Skeletal muscle cell (primary cell): ENCODE data around the gene DNM2.
"Not testable (repeated sequence)": the region's sequence is repeated elsewhere in the genome, so short reads cannot be mapped to it uniquely, and the experiment has no call there.

Experiments
- DNase-seq: peaks from one replicate; pipeline ENCODE4 v3.0.0-alpha.2; 2010; ENCODE audit warnings: low read depth
- H3K4me3 ChIP-seq: 2 replicates; pipeline ENCODE4 v1.5.1; 2011; ENCODE audit warnings: low read depth, mild to moderate bottlenecking, control low read depth, low read length, moderate library complexity

Gene DNM2

DNA sequence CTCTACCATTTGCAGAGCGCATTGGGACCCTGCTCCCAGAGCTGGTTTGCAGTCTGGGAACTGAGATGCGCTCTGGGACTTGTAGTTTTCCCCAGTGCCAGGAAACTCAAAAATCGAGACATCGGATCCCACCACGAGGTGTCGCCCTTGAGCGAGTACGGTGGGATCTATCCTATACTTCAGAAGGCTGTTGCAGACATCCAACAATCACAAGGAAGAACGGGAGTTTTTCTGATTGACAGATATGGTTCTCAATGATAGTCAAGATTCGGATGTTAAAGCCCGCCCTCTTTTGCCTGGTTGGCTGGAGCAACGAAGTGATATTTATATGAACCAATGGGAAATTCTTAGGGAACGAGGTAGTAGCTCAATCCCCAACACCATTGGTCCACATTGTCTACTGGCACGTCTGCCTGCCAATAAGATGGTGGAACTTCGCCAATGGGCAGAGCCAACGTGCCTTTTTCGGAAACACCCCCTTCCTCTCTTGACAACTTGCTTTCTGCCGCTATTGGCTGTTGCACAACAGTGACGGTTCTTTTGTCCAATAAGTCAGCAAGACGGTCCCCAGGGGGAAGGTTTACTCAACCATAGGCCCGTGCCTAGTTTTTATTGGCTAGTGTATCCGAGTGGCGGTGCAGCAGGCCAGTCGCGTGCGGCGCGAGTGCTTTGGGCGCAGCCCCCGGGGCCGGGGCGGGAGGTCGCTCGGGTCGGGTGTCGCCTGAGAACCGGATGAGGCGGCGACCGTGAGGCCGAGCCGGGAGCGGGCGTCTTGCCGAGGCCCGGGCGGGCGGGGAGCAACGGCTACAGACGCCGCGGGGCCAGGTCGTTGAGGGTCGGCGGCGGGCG lies at the start of gene DNM2:
DNM2 (plus strand) TSS at position 724 of the 849 bp plus-strand sequence. CDS start 164 bp downstream, outside the sequence.
- DNase-seq: peak; percentile 100
- peak within 1 kb of the TSS; percentile 85 for H3K4me3 ChIP-seq

DNA sequence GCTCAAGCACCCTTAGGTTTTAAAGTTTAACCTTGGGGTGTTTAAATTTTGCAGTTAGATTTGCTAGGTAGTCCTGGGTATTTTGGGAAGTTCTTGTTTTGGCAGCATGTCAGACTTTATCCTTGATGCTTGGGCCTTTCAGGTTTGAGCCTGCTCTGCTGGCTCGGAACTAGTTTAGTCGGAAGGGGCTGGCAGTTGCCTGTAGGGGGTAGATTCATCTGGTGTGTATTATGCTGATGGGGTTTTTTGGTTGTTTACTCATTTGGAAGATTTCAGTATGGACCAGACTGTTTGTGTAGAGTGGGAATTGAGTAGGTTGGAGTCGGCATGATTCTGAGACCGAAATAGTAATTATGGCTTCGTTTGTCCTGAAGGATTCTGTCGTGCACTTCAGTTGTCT lies 48.6 kb upstream of the DNM2 start:
- DNase-seq: no peak
- no peak overlapping the region for H3K4me3 ChIP-seq

DNA sequence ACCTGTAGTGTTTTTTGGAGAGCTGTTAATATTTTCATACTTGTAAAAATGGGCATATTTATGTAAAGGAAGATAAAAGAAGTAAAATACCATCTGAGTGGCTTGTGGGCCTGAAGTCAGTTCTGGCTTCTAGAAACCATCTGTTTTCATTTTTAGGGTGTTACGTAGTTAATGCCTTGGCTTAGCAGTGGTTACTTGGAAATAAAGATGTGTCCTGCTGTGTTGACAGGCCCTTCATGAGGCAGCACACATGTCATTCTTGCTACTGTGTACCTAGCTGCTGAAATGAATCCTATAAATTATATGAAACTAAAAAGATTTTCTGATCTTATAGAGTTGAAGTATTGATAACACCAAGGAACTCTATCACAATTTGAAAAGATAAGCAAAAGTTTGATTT lies 47.7 kb upstream of the DNM2 start:
- no peak for DNase-seq
- H3K4me3 ChIP-seq: no peak overlapping the region

DNA sequence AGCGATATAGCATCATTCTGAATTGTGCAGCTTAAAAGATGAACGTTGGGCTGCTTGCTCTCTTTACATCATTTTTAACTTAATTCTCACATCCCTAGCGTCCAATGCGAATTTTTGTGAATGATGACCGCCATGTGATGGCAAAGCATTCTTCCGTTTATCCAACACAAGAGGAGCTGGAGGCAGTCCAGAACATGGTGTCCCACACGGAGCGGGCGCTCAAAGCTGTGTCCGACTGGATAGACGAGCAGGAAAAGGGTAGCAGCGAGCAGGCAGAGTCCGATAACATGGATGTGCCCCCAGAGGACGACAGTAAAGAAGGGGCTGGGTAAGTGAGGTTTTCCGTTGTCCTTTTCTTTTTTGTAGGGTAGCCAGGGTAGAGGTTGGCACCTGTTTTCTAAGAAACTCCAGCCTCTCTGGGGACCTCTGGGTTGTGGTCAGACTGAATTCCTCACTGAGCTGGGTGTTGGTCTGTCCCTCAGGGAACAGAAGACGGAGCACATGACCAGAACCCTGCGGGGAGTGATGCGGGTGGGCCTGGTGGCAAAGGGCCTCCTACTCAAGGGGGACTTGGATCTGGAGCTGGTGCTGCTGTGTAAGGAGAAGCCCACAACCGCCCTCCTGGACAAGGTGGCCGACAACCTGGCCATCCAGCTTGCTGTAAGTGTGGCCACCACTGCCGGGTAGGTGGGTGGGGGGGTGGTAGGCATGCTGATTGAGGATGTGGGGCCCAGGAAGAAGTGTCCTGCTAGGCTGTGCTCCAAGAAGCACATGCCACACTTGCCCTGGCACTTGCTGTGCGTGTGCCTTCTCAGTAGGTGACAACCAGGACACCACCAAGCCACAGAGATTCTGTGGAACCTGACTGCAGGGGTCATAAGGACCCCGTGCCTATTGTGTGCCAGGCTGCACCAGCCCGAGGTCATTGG lies 46.7 kb upstream of the DNM2 start:
- DNase-seq: no peak
- no peak overlapping the region for H3K4me3 ChIP-seq

DNA sequence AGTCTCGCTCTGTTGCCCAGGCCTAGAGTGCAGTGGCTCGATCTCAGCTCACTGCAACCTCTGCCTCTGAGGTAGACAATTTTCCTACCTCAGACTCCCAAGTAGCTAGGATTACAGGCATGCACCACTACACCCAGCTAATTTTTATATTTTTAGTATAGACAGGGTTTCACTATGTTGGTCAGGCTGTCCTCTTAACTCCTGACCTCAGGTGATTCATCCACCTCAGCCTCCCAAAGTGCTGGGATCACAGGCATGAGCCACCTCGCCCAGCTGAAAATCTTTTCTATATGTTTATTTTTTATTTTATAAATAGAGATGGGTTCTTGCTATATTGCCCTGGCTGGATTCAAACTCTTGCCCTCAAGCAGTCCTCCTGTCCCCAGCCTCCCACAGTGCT lies 46.0 kb upstream of the DNM2 start:
- H3K4me3 ChIP-seq, DNase-seq: not testable (repeated sequence)

DNA sequence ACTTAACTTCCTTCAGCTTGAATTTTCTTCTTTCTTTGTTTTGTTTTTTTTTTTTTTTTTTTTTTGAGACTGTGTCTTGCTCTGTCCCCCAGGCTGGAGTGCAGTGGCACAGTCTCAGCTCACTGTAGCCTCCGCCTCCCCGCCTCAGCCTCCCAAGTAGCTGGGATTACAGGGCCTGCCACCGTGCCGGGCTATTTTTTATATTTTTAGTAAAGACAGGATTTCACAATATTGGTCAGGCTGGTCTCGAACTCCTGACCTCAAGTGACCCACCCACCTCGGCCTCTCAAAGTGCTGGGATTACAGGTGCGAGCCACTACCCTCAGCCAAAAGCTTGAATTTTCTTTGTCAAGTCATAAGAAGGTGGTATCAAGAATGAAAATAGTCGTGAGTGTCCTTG lies 42.7 kb upstream of the DNM2 start:
- not testable (repeated sequence) for DNase-seq, H3K4me3 ChIP-seq

DNA sequence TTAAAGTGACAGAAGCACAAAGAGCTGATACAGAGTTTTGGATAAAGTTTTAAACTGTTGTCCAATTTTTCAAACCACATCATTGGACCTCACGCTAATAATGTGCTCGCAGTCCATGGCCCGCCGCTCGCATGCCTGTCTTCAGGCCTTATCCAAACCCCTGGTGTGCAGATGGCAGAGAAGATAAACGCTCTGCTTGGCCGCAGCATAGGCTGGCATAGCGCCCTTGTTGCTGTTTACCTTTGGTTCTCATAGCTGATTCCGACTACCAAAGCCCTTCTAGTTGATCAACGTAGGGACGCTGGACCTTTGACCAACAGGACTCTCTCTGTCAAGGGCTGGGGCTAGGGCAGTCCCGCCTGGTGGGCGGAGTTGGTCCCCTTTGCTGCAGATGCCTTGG lies 40.1 kb upstream of the DNM2 start:
- DNase-seq: no peak

DNA sequence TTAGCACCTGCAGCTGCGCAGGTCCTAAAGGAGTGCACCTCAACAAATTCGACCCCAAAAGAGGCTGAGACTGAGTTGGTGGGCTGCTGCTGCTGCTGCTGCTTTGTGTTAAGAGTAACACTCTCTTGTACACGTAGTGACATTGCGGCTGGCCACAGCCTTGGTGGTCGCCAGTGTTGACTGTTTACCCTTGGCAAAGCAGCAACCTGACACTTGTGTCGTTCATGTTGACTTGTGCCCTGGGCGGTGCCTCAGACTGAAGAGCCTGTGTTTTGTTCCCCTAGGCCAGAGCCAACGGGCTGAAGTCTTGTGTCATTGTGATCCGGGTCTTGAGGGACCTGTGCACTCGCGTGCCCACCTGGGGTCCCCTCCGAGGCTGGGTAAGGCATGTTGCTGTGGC lies 39.1 kb upstream of the DNM2 start:
- H3K4me3 ChIP-seq: no peak overlapping the region
- DNase-seq: no peak

More for the DNA sequence above, 40.1 kb upstream of the DNM2 start:
- H3K4me3 ChIP-seq: no peak overlapping the region

DNA sequence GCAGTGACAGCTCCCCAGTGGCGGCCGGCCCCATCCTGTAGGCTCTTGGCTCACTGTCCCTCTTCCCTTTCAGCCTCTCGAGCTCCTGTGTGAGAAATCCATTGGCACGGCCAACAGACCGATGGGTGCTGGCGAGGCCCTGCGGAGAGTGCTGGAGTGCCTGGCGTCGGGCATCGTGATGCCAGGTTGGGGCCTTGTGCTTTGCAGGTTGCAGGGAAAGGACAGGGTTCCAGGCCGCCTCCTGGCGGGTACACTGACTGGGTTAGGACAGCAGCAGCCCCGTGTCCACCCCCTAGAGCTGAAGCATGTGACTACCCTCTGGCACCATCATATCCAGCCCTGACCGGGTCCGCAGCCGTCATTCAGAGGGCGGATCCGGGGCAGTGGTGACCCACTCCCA lies 38.1 kb upstream of the DNM2 start:
- H3K4me3 ChIP-seq: no peak overlapping the region
- no peak for DNase-seq

DNA sequence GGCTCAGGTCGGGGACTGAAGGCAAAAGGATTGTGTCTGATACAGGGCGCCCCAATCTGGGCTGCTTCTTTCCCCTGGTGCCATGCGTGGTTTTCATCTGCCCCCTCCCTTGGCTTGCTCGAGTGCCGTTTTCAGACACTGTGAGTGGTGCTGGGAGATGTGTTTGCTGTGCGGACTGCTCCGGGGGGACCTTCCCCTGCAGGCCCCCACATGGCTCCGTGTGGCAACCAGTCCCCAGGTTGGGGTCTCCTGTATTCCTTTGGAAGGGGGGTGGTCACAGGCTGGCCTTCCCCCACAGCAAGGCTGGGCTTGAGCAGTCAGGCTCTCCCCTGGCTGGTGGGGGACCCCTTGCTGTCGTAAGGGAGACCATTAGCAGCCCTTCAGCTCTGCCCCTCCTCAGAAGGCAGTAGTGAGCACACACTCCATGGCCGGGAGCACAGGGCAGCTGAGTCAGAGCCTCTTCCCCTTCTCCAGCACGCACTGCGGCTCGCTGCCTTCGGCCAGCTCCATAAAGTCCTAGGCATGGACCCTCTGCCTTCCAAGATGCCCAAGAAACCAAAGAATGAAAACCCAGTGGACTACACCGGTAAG lies 37.2 kb upstream of the DNM2 start:
- no peak overlapping the region for H3K4me3 ChIP-seq
- no peak for DNase-seq

DNA sequence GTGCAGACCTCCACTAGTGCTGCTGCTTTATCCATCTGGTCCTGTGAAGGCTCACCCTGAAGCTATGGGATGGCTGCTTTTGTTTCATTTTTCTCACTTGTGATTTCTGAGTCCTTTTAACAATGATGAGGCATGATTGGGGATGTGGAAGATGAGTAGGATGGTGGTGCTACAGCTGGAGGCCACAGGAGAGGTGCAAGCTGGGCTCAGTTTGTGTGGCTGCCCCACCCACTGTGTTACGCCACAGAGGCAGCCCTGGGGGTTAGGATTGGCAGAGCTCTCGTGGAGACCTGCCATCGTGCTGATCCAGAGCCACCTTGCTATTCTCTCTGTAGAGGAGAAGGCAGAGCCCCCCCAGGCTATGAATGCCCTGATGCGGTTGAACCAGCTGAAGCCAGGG lies 36.2 kb upstream of the DNM2 start:
- no peak overlapping the region for H3K4me3 ChIP-seq
- no peak for DNase-seq

DNA sequence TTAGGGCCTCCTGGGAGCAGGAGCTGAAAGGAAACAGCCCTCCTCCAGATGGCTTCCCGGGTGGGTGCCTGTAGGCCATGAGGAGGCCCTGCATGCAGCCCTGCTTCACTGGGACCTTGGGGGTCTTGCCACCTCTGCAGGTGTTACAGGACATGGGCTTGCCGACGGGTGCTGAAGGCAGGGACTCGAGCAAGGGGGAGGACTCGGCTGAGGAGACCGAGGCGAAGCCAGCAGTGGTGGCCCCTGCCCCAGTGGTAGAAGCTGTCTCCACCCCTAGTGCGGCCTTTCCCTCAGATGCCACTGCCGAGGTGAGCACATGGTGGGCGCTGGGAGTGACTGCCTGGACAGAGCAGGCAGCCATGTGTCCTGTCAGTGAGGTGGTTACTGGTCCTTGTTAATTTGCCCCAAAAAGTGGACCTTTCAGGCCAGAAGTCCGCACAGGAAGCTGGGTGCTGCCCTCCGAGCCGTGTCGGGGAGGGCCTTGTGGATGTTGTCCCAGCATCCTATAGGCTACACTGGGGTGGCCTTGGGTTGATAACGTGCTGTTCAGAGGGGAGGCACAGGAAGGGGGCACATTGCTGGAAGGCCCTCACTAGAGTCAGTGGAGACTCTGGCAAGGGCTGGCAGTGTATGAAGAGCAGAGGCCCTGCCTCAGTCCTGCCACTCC lies 35.3 kb upstream of the DNM2 start:
- DNase-seq: no peak
- no peak overlapping the region for H3K4me3 ChIP-seq

DNA sequence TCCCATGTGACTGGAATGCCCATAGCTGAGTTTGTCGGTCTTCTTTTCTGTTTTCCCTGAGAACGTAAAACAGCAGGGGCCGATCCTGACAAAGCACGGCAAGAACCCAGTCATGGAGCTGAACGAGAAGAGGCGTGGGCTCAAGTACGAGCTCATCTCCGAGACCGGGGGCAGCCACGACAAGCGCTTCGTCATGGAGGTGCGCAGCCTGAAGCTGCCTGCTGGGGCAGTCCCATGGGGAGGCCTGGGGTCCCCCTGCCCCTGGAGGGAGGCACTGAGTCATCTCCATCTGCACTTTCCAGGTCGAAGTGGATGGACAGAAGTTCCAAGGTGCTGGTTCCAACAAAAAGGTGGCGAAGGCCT lies 34.8 kb upstream of the DNM2 start:
- no peak for DNase-seq
- H3K4me3 ChIP-seq: no peak overlapping the region

DNA sequence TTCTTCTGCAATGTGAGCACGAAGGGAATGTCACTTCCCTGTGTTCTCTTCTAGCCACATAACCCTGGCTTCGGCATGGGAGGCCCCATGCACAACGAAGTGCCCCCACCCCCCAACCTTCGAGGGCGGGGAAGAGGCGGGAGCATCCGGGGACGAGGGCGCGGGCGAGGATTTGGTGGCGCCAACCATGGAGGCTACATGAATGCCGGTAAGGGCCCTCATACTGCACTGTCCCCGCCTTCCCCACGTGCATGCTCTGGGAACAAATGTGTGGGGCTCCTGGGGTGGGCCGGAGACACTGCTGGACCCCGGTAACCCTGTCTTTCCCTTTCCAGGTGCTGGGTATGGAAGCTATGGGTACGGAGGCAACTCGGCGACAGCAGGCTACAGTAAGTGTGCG lies 34.3 kb upstream of the DNM2 start:
- no peak for DNase-seq
- H3K4me3 ChIP-seq: no peak overlapping the region

DNA sequence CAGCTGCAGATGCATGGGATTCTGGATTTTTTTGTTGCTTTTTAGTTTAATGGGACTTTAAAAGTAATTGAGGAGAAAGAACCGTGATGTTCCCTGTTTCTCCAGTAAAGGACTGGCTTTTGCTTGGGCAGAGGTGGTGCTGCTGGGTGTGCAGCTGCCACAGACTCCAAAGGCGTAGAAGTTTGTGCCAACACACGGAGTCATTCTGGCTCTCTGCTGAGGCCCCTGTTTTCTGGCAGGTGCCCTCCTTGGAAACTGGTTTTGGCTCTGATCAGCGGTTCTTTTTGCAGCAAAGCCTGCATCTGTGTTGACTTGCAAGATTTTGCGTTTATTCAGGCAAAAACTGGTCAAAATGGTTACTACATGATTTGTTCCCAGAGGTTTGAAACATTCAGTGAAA lies 32.7 kb upstream of the DNM2 start:
- no peak for DNase-seq
- H3K4me3 ChIP-seq: no peak overlapping the region

DNA sequence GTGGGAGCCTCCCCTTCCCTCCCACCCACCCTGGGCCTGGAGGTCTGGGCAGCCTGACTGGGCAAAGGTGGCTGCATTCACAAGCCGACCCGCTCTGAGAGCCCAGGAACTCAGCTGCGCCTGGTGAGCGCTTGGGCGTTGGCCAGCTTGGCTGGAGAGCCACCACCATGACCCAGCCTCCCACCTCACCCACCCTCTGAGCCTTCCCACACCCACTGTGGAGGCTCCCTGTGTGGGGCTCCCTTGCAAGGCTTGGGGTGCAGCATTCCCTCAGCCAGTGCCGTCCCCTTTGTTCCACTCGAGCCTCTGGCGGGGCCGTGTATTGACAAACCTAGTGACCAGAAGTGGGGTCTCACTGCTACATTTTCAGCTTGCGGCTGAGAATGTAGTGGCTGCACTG lies 31.7 kb upstream of the DNM2 start:
- no peak overlapping the region for H3K4me3 ChIP-seq
- no peak for DNase-seq

DNA sequence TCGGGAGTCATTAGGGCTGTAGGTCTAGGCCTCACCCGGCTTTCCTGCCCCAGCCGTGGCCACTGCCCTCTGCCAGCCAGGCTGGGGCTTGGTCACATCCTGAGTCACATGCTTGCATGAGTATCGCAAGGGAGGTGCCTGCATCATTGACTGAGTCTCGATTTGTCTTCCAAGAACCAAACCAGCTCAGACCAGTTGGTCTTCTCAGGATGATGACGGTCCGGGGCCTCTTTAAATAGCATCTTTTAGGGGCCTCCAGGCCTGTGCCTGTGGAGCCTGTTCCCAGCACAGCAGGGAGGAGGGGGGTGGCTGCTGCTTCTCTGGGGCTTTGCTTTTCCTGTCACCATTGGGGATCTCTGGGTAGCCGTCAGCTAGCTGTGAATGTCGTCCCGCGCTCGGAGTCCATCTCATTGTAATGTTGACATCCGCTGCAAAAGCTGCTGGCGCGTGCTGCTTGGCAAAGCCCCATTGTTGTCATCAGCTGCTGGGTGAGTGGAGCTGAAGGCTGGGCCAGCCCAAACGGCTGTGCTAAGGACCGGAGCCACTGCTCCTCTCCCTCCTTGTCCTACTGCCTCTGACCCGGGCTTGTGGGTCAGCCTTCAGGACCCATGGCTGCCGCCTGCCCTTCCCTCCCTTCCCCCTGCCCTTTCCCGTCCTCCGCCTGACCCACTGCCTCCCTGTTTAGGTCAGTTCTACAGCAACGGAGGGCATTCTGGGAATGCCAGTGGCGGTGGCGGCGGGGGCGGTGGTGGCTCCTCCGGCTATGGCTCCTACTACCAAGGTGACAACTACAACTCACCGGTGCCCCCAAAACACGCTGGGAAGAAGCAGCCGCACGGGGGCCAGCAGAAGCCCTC lies 31.0 kb upstream of the DNM2 start:
- no peak for DNase-seq
- H3K4me3 ChIP-seq: no peak overlapping the region

DNA sequence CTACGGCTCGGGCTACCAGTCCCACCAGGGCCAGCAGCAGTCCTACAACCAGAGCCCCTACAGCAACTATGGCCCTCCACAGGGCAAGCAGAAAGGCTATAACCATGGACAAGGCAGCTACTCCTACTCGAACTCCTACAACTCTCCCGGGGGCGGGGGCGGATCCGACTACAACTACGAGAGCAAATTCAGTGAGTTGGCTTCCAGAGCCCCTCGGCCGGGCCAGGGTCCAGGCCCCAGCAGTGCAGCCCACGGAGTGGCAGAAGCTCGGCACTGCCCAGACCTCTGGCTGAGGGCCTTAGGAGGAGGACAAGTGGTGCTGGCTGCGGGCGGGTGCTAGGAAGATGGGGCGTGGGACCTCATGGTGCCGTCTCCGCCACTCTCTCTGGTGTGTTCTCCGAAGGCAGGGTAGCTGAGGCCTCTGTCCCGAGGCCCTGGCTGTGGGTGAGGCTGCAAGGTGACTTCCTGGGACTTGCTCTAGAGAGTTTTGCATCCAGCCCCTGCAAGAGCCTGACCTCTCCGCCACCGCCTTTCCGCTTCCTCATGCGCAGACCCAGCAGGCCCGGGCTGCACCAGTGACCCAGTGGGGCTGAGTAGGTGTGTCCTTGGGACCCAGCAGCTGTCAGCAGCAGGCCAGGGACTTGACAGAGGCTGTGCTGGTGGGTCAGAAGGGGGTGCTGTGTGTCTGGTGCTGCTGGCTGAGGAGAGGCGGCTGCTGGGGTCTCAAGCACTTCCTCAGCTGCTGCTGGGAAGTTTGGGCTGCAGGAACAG lies 30.2 kb upstream of the DNM2 start:
- no peak overlapping the region for H3K4me3 ChIP-seq
- no peak for DNase-seq
